Measurements from ENCODE around the gene PGGT1B. TPM values are rescaled to one million over a fixed set of nuclear protein-coding genes. Genes with fewer than 3 reads are reported as not detected.

Gene PGGT1B
- total RNA-seq, 1 donor from 2014 or later = 42.7 TPM

GRCh38 chr5:115243412-115243811, 19.3 kb downstream of the PGGT1B start:
- Mint-ChIP-seq H3K27ac (no peak overlapping the region), H3K36me3 (ENCODE audit: low read depth) (peaks cover 21% of the 10 kb centered on the region), H3K9me3 (no peaks in the 10 kb centered on the region), H3K27me3 (ENCODE audit: insufficient read depth) (no peaks in the 10 kb centered on the region), H3K4me3 (no peak overlapping the region), H3K4me1 (ENCODE audit: low read depth) (peaks cover 10% of the 10 kb centered on the region)
- no peak for DNase-seq (ENCODE audit: low spot score)
- intact Hi-C loops (cut with micrococcal nuclease) = no loop called here

- H3K27me3 Mint-ChIP-seq (ENCODE audit: insufficient read depth) = no peaks in the 10 kb centered on the region
- H3K4me3 Mint-ChIP-seq = no peak overlapping the region
- no peaks in the 10 kb centered on the region for H3K9me3 Mint-ChIP-seq
- no peak overlapping the region for H3K27ac Mint-ChIP-seq
- DNase-seq (ENCODE audit: low spot score) = no peak
- intact Hi-C loops (cut with micrococcal nuclease) = no loop called here
- H3K4me1 Mint-ChIP-seq (ENCODE audit: low read depth) = peaks cover 10% of the 10 kb centered on the region
- peaks cover 21% of the 10 kb centered on the region for H3K36me3 Mint-ChIP-seq (ENCODE audit: low read depth)
Observed at GRCh38 chr5:115241881-115242642, 20.6 kb downstream of the PGGT1B start.

GRCh38 chr5:115237066-115237465, 25.6 kb downstream of the PGGT1B start:
- Mint-ChIP-seq H3K4me1 (ENCODE audit: low read depth) (no peaks in the 10 kb centered on the region), H3K4me3 (no peak overlapping the region), H3K27ac (no peak overlapping the region), H3K36me3 (ENCODE audit: low read depth) (peaks cover 23% of the 10 kb centered on the region), H3K9me3 (no peaks in the 10 kb centered on the region), H3K27me3 (ENCODE audit: insufficient read depth) (no peaks in the 10 kb centered on the region)
- DNase-seq (ENCODE audit: low spot score) = no peak
- intact Hi-C loops (cut with micrococcal nuclease) = no loop called here

GRCh38 chr5:115236599-115236998, 26.1 kb downstream of the PGGT1B start:
- Mint-ChIP-seq H3K4me1 (ENCODE audit: low read depth) (no peaks in the 10 kb centered on the region), H3K4me3 (no peak overlapping the region), H3K9me3 (no peaks in the 10 kb centered on the region), H3K27ac (no peak overlapping the region), H3K27me3 (ENCODE audit: insufficient read depth) (no peaks in the 10 kb centered on the region), H3K36me3 (ENCODE audit: low read depth) (peaks cover 26% of the 10 kb centered on the region)
- no peak for DNase-seq (ENCODE audit: low spot score)
- intact Hi-C loops (cut with micrococcal nuclease) = no loop called here

GRCh38 chr5:115231598-115231997, 31.1 kb downstream of the PGGT1B start:
- peaks cover 37% of the 10 kb centered on the region for H3K36me3 Mint-ChIP-seq (ENCODE audit: low read depth)
- no peak overlapping the region for H3K4me3 Mint-ChIP-seq
- DNase-seq (ENCODE audit: low spot score) = no peak
- no peaks in the 10 kb centered on the region for H3K9me3 Mint-ChIP-seq
- H3K27ac Mint-ChIP-seq = no peak overlapping the region
- no peaks in the 10 kb centered on the region for H3K4me1 Mint-ChIP-seq (ENCODE audit: low read depth)
- H3K27me3 Mint-ChIP-seq (ENCODE audit: insufficient read depth) = no peaks in the 10 kb centered on the region
- intact Hi-C loops (cut with micrococcal nuclease) = no loop called here

- peaks cover 37% of the 10 kb centered on the region for H3K36me3 Mint-ChIP-seq (ENCODE audit: low read depth)
Observed at GRCh38 chr5:115229606-115230005, 33.1 kb downstream of the PGGT1B start.

GRCh38 chr5:115227281-115227680, 35.4 kb downstream of the PGGT1B start:
- Mint-ChIP-seq H3K27me3 (ENCODE audit: insufficient read depth) (no peaks in the 10 kb centered on the region), H3K4me3 (no peak overlapping the region), H3K27ac (no peak overlapping the region), H3K36me3 (ENCODE audit: low read depth) (peaks cover 42% of the 10 kb centered on the region), H3K4me1 (ENCODE audit: low read depth) (no peaks in the 10 kb centered on the region), H3K9me3 (no peaks in the 10 kb centered on the region)
- no peak for DNase-seq (ENCODE audit: low spot score)
- intact Hi-C loops (cut with micrococcal nuclease) = no loop called here

More at GRCh38 chr5:115229606-115230005, 33.1 kb downstream of the PGGT1B start:
- intact Hi-C loops (cut with micrococcal nuclease) = no loop called here
- Mint-ChIP-seq H3K27me3 (ENCODE audit: insufficient read depth) (no peaks in the 10 kb centered on the region), H3K4me1 (ENCODE audit: low read depth) (no peaks in the 10 kb centered on the region), H3K9me3 (no peaks in the 10 kb centered on the region), H3K4me3 (no peak overlapping the region), H3K27ac (no peak overlapping the region)
- DNase-seq (ENCODE audit: low spot score) = no peak

GRCh38 chr5:115214541-115214940, 48.1 kb downstream of the PGGT1B start:
- peaks cover 5% of the 10 kb centered on the region for H3K4me1 Mint-ChIP-seq (ENCODE audit: low read depth)
- H3K4me3 Mint-ChIP-seq = no peak overlapping the region
- H3K9me3 Mint-ChIP-seq = no peaks in the 10 kb centered on the region
- no peaks in the 10 kb centered on the region for H3K27me3 Mint-ChIP-seq (ENCODE audit: insufficient read depth)
- H3K36me3 Mint-ChIP-seq (ENCODE audit: low read depth) = peaks cover 23% of the 10 kb centered on the region
- intact Hi-C loops (cut with micrococcal nuclease) = no loop called here
- no peak for DNase-seq (ENCODE audit: low spot score)
- H3K27ac Mint-ChIP-seq = no peak overlapping the region

- DNase-seq (ENCODE audit: low spot score) = peak; percentile 59
- H3K9me3 Mint-ChIP-seq = no peaks in the 10 kb centered on the region
- H3K36me3 Mint-ChIP-seq (ENCODE audit: low read depth) = peaks cover 21% of the 10 kb centered on the region
- H3K4me1 Mint-ChIP-seq (ENCODE audit: low read depth) = peaks cover 17% of the 10 kb centered on the region
- H3K27me3 Mint-ChIP-seq (ENCODE audit: insufficient read depth) = no peaks in the 10 kb centered on the region
- intact Hi-C loops (cut with micrococcal nuclease) = loop anchor here (1.0 to 2.0 kb wide), 8 partner anchors 28 to 633 kb away; partner anchors contain the start of genes CCDC112 and FEM1C
- H3K4me3 Mint-ChIP-seq = no peak overlapping the region
- H3K27ac Mint-ChIP-seq = peak overlapping the region; percentile 28
Observed at GRCh38 chr5:115209279-115209678, 53.4 kb downstream of the PGGT1B start.

GRCh38 chr5:115202952-115203351, 59.7 kb downstream of the PGGT1B start:
- H3K9me3 Mint-ChIP-seq = no peaks in the 10 kb centered on the region
- intact Hi-C loops (cut with micrococcal nuclease) = no loop called here
- H3K27ac Mint-ChIP-seq = no peak overlapping the region
- H3K27me3 Mint-ChIP-seq (ENCODE audit: insufficient read depth) = peaks cover 10% of the 10 kb centered on the region
- H3K4me3 Mint-ChIP-seq = no peak overlapping the region
- DNase-seq (ENCODE audit: low spot score) = no peak
- H3K4me1 Mint-ChIP-seq (ENCODE audit: low read depth) = no peaks in the 10 kb centered on the region
- peaks cover 9% of the 10 kb centered on the region for H3K36me3 Mint-ChIP-seq (ENCODE audit: low read depth)

GRCh38 chr5:115196161-115196560, 66.5 kb downstream of the PGGT1B start:
- Mint-ChIP-seq H3K4me3 (no peak overlapping the region), H3K27me3 (ENCODE audit: insufficient read depth) (peaks cover 18% of the 10 kb centered on the region), H3K36me3 (ENCODE audit: low read depth) (peaks cover 3% of the 10 kb centered on the region), H3K9me3 (no peaks in the 10 kb centered on the region), H3K27ac (no peak overlapping the region), H3K4me1 (ENCODE audit: low read depth) (no peaks in the 10 kb centered on the region)
- intact Hi-C loops (cut with micrococcal nuclease) = no loop called here
- DNase-seq (ENCODE audit: low spot score) = no peak

- no peak overlapping the region for H3K27ac Mint-ChIP-seq
- no peaks in the 10 kb centered on the region for H3K4me1 Mint-ChIP-seq (ENCODE audit: low read depth)
- intact Hi-C loops (cut with micrococcal nuclease) = no loop called here
- DNase-seq (ENCODE audit: low spot score) = no peak
- H3K27me3 Mint-ChIP-seq (ENCODE audit: insufficient read depth) = peaks cover 16% of the 10 kb centered on the region
- H3K36me3 Mint-ChIP-seq (ENCODE audit: low read depth) = no peaks in the 10 kb centered on the region
- H3K9me3 Mint-ChIP-seq = no peaks in the 10 kb centered on the region
- no peak overlapping the region for H3K4me3 Mint-ChIP-seq
Observed at GRCh38 chr5:115194676-115195075, 68.0 kb downstream of the PGGT1B start.

GRCh38 chr5:115193295-115193694, 69.4 kb downstream of the PGGT1B start:
- no peak for DNase-seq (ENCODE audit: low spot score)
- H3K27ac Mint-ChIP-seq = no peak overlapping the region
- intact Hi-C loops (cut with micrococcal nuclease) = no loop called here
- no peaks in the 10 kb centered on the region for H3K9me3 Mint-ChIP-seq
- no peaks in the 10 kb centered on the region for H3K4me1 Mint-ChIP-seq (ENCODE audit: low read depth)
- H3K4me3 Mint-ChIP-seq = no peak overlapping the region
- peaks cover 10% of the 10 kb centered on the region for H3K27me3 Mint-ChIP-seq (ENCODE audit: insufficient read depth)
- H3K36me3 Mint-ChIP-seq (ENCODE audit: low read depth) = no peaks in the 10 kb centered on the region

- Mint-ChIP-seq H3K4me1 (ENCODE audit: low read depth) (no peaks in the 10 kb centered on the region), H3K36me3 (ENCODE audit: low read depth) (no peaks in the 10 kb centered on the region), H3K4me3 (no peak overlapping the region), H3K9me3 (no peaks in the 10 kb centered on the region), H3K27ac (no peak overlapping the region), H3K27me3 (ENCODE audit: insufficient read depth) (peaks cover 10% of the 10 kb centered on the region)
- DNase-seq (ENCODE audit: low spot score) = no peak
- intact Hi-C loops (cut with micrococcal nuclease) = no loop called here
Observed at GRCh38 chr5:115192098-115192497, 70.6 kb downstream of the PGGT1B start.
